Measurements from ENCODE around the gene ENTPD2.

ENTPD2 gene

GRCh38 chr9:137078701-137079400, 25.0 kb upstream of the ENTPD2 start:
- no peak for DNase-seq

- no peak for DNase-seq
Measured at GRCh38 chr9:137077758-137078693, 24.2 kb upstream of the ENTPD2 start.

- DNase-seq, result no peak
Measured at GRCh38 chr9:137077010-137077747, 23.3 kb upstream of the ENTPD2 start, which contains the start of gene UAP1L1. UAP1L1 (plus strand) TSS chr9:137077517; CDS start chr9:137077533, 16 bp downstream.

- no peak for DNase-seq
Measured at GRCh38 chr9:137076636-137077009, 22.8 kb upstream of the ENTPD2 start.

- DNase-seq, result no peak
Measured at GRCh38 chr9:137075275-137075775, 21.5 kb upstream of the ENTPD2 start.

- DNase-seq, result no peak
Measured at GRCh38 chr9:137074657-137075274, 20.9 kb upstream of the ENTPD2 start.

GRCh38 chr9:137073992-137074399, 20.1 kb upstream of the ENTPD2 start:
- DNase-seq, result no peak

- DNase-seq, result no peak
Measured at GRCh38 chr9:137071282-137071681, 17.4 kb upstream of the ENTPD2 start.

- no peak for DNase-seq
Measured at GRCh38 chr9:137070906-137071275, 17.0 kb upstream of the ENTPD2 start.

GRCh38 chr9:137070201-137070905, 16.5 kb upstream of the ENTPD2 start, which contains the start of gene SAPCD2:
SAPCD2 (minus strand) TSS chr9:137070557; CDS start chr9:137070460, 97 bp downstream.
- peak; percentile 72 for DNase-seq

- no peak for DNase-seq
Measured at GRCh38 chr9:137069508-137070091, 15.7 kb upstream of the ENTPD2 start.

- no peak for DNase-seq
Measured at GRCh38 chr9:137068539-137069507, 15.0 kb upstream of the ENTPD2 start.

GRCh38 chr9:137067860-137068538, 14.1 kb upstream of the ENTPD2 start:
- peak; percentile 59 for DNase-seq

- no peak for DNase-seq
Measured at GRCh38 chr9:137066096-137066861, 12.4 kb upstream of the ENTPD2 start.

- DNase-seq, result no peak
Measured at GRCh38 chr9:137065336-137065967, 11.6 kb upstream of the ENTPD2 start.

- DNase-seq, result no peak
Measured at GRCh38 chr9:137064880-137065164, 11.0 kb upstream of the ENTPD2 start.

- DNase-seq, result no peak
Measured at GRCh38 chr9:137064027-137064879, 10.4 kb upstream of the ENTPD2 start.
